WI38 (cell line): ENCODE measurements around the gene ITPK1.

Experiments used
- H3K4me3 ChIP-seq: 2 replicates; pipeline ENCODE4 v1.5.1; 2011; ENCODE audit warnings: low read depth, mild to moderate bottlenecking, control low read depth, low read length
- TF ChIP-seq, protein P1 (sequence below): IDR thresholded peaks from 2 replicates; pipeline ENCODE4 v1.5.1; 2012; ENCODE audit warnings: low read depth, mild to moderate bottlenecking, control low read depth, low read length

The ITPK1 gene

DNA sequence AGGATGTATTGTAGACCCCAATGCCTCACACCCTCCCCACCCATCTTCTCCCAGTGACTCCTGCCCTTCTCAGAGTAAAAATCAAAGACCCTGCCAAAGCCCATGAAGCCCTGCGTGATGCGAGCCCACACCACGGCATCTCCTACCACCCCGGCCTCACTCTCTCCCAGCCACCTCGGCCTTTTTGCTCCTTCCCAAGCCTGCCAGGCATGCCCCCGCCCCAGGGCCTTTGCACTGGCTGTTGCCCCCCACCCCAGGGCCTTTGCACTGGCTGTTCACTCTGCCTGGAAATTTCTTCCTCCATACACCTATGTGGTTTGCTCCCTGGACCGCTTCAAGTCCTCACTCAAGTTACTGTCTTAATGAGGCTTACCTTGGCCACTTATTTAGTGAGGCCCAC is 197.8 kb downstream of the ITPK1 start:
- TF ChIP-seq, protein P1, sequence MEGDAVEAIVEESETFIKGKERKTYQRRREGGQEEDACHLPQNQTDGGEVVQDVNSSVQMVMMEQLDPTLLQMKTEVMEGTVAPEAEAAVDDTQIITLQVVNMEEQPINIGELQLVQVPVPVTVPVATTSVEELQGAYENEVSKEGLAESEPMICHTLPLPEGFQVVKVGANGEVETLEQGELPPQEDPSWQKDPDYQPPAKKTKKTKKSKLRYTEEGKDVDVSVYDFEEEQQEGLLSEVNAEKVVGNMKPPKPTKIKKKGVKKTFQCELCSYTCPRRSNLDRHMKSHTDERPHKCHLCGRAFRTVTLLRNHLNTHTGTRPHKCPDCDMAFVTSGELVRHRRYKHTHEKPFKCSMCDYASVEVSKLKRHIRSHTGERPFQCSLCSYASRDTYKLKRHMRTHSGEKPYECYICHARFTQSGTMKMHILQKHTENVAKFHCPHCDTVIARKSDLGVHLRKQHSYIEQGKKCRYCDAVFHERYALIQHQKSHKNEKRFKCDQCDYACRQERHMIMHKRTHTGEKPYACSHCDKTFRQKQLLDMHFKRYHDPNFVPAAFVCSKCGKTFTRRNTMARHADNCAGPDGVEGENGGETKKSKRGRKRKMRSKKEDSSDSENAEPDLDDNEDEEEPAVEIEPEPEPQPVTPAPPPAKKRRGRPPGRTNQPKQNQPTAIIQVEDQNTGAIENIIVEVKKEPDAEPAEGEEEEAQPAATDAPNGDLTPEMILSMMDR = no peak
- no peak overlapping the region for H3K4me3 ChIP-seq

DNA sequence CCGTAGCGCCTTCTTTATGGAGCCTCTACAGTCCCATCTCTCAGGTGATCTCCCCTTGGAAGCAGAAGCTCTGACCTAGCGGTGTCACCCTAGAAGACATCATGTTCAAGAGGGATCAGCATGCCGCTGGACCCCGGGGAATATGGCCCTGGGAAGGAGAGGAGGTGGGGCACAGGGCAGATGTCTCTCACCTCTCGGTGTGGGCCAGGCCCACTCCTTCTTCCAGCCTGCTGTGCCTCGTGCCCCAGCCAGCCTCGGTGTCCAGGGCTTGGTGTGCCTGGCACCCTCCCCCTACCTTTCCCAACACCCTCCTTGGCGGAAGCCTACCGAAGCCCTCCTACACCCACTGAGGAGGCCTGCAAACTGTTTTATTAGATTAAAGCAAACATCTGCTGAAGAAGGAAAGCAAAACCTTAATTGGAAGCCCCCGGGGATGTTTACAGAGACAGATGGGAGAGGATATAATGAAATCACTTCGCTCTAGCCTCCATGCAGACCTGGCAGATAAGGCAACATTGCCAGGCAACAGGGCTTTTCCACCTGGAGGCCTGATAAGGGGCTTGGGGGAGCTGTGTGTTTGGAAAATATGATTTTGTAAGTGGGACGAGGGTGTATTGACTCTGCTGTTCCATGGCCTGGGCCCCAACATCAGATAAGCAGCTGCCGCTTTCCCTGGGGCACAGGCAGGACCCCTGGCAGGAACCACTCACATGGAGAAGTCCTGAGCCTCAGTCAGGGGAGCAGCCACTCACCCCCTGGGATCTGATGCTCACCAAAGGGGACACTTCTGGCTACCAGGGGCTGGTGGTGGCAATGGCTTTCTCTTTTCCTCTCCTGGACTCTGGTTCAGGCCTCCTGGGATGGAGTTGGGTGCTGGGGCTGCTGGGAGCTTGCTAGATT is 198.4 kb downstream of the ITPK1 start:
- no peak overlapping the region for H3K4me3 ChIP-seq
- TF ChIP-seq, protein P1 = no peak

DNA sequence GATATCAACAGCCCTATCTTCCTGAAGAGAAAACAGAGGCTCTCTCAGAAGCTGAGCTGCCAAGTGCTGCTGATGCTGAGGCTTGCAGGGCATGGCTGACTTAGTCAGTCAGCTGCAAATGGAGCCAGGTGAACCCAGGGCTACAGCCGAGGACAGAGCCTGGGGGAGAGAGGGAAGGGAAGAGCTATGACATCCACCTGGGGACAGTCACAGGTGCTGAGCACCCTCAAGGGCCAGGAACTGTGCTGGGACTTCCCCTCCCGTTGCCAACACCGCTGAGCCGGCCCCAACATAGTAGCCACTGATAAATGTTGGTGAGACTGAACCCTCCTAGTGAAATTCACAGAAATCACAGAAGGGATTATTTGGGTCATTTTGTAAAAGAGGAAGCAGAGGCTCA is 199.5 kb downstream of the ITPK1 start:
- H3K4me3 ChIP-seq = no peak overlapping the region
- TF ChIP-seq, protein P1 = no peak

DNA sequence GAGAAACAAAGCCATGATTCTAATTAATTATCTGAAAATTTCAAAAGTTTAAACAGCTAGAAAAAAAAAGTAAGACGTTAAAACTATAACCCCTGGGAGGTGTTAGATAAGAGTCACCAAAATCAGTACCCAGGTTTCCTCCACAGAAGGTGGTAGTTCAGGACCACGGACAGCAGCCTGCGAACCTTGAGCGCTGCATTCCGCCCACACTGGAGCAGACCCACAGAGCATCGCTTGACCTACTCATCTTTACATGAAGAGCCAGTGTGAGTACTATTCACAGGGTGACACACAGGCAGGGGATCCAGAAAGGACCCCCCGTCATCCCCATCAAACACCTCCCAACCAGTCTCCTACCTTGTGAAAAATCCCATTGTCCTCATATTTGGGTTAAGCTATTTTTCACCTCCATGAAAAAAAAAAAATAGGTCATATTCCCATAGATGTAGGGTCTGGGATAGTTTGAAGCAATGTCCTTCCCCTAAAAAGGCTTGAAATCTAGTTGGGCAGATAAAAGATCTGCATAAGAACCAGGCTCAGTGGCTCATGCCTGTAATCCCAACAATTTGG is 201.6 kb downstream of the ITPK1 start:
- no peak overlapping the region for H3K4me3 ChIP-seq
- TF ChIP-seq, protein P1 = no peak

DNA sequence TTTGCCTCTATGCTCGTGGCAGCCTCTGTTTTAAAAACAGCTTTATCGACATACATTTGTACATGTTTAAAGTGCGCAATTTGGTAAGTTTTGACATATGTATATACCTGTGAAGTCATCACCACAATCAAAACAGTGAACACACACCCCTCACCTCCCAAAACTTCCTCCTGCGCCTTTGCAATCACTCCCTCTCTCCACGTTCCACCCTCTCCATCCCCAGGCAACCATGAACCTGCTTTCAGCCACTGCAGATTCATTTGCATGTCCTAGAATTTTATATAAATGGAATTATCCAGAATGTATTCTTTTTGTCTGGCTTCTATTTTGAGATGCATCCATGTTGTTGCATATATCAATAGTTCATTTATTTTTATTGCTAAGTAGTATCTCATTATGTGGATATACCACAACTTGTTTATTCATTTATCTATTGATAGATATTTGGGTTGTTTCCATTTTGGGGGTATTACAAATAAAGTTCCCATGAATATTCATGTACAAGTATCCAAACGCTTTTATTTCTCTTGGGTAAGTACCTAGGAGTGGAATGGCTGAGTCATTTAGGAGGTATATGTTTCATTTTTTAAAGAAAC is 208.3 kb downstream of the ITPK1 start:
- TF ChIP-seq, protein P1 = no peak
- no peak overlapping the region for H3K4me3 ChIP-seq

DNA sequence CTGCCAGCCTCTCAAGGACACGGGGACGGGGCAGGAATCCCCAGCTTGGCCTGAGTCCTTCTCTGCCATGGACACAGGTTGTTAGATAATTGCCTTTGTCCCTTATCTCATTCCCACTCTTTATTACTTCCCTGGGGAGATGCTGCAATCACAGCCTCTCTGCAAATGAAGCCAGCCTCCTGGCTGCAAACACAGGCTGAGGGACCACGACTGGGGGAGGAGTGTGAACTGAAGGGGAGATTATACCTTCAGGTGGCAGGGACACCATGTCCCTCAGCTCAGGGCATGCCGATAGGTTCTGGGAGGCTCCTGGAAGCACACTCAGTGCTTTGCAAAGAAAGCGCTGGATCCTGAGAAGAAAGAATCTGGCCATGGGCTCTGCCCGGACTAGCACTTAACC is 208.9 kb downstream of the ITPK1 start:
- TF ChIP-seq, protein P1 = no peak
- no peak overlapping the region for H3K4me3 ChIP-seq

DNA sequence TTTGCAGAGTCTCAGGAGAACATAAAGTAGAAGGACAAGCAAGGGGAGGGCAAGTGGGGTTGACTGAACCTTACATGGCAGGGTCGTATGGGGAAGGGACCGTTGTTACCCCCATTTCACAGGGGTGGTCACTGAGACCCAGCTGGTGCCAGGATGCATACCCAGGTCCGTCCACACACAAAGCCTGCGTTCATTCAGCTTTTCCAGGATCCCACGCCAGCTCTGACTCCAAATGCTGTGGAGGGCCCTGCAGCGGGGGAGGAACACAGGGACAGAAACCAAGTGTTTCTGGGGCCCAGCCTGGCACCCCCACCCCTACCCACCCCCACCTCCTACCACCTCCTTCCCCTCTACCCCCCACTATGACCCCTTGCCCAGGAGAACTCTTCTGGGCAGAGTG is 209.3 kb downstream of the ITPK1 start:
- no peak overlapping the region for H3K4me3 ChIP-seq
- TF ChIP-seq, protein P1 = no peak
